HG02623 (cell line): ENCODE results near the gene TMEM151B.
"Not testable (repeated sequence)": the region's sequence is repeated elsewhere in the genome, so short reads cannot be mapped to it uniquely, and the experiment has no call there.

Experiments used
- ATAC-seq: cut with Tn5 transposase; IDR thresholded peaks from one replicate; pipeline ENCODE4 v1.9.1; 2021; ENCODE audit warnings: moderate library complexity; ENCODE audit not compliant: unreplicated experiment

The TMEM151B gene

GRCh38 chr6:44269921-44270525 is at the start of gene TMEM151B:
TMEM151B (plus strand) TSS chr6:44270450; CDS start chr6:44270743, 293 bp downstream.
- ATAC-seq: no peak

GRCh38 chr6:44220913-44221290 is 49.3 kb upstream of the TMEM151B start:
- ATAC-seq: no peak

GRCh38 chr6:44221291-44221960 is 48.8 kb upstream of the TMEM151B start:
- ATAC-seq: no peak

GRCh38 chr6:44221961-44222335 is 48.3 kb upstream of the TMEM151B start:
- no peak for ATAC-seq

GRCh38 chr6:44222486-44223318 is 47.5 kb upstream of the TMEM151B start:
- ATAC-seq: no peak

GRCh38 chr6:44223319-44224028 is 46.8 kb upstream of the TMEM151B start, which contains the start of gene SLC29A1:
SLC29A1 (plus strand) TSS chr6:44223595; CDS start chr6:44227314, 3,719 bp downstream.
- ATAC-seq: peak; percentile 42

- no peak for ATAC-seq
Measured at GRCh38 chr6:44224029-44224964, 46.0 kb upstream of the TMEM151B start.

GRCh38 chr6:44224965-44225305 is 45.3 kb upstream of the TMEM151B start:
- ATAC-seq: no peak

GRCh38 chr6:44225579-44226325 is 44.5 kb upstream of the TMEM151B start:
- ATAC-seq: no peak

- ATAC-seq: no peak
Measured at GRCh38 chr6:44226368-44227147, 43.7 kb upstream of the TMEM151B start.

- ATAC-seq: no peak
Measured at GRCh38 chr6:44227148-44227793, 43.0 kb upstream of the TMEM151B start.

GRCh38 chr6:44228031-44228430 is 42.2 kb upstream of the TMEM151B start:
- ATAC-seq: no peak

- ATAC-seq: no peak
Measured at GRCh38 chr6:44228433-44228832, 41.8 kb upstream of the TMEM151B start.

- ATAC-seq: no peak
Measured at GRCh38 chr6:44228836-44229235, 41.4 kb upstream of the TMEM151B start.

- ATAC-seq: no peak
Measured at GRCh38 chr6:44229376-44230033, 40.7 kb upstream of the TMEM151B start.

- ATAC-seq: no peak
Measured at GRCh38 chr6:44230034-44230675, 40.1 kb upstream of the TMEM151B start.

- not testable (repeated sequence) for ATAC-seq
Measured at GRCh38 chr6:44231426-44231825, 38.8 kb upstream of the TMEM151B start.
